HepG2 (cell line): ENCODE measurements around the gene DNMT3L. TPM values are rescaled to one million over a fixed set of nuclear protein-coding genes. Genes with fewer than 3 reads are reported as not detected.

Experiments used
- ATAC-seq: fragments of 200-7000 bp; cut with Tn5 transposase; 3 replicates; pipeline ENCODE4 v1.9.1; 2020; ENCODE audit warnings: mild to moderate bottlenecking, moderate library complexity
- BruUV-seq: library from RNA; stranded (reverse); fragments of 400-500 nt; replicated peaks from 2 replicates; lab custom pipeline; 2021; lab: Mats Ljungman, UMichigan
- CTCF ChIA-PET: fragments of 300-600 bp; formaldehyde crosslinking; extraction: SDS; loops from one replicate; lab custom pipeline; 2021; ENCODE audit warnings: low total read pairs, inconsistent platforms, low intra/inter-chr PET ratio; lab: Yijun Ruan, JAX
- POLR2A ChIA-PET: fragments of 350-600 bp; sonication (Branson Sonifier 250); formaldehyde crosslinking; loops from one replicate; lab custom pipeline; 2020; ENCODE audit warnings: antibody characterized with exemption, inconsistent platforms; lab: Yijun Ruan, JAX
- DNase-seq: peaks from one replicate; pipeline ENCODE4 v3.0.0-alpha.2; 2015; ENCODE audit warnings: low spot score
- FAIRE-seq: peaks from 3 replicates; lab custom pipeline; 2011; peaks lifted over from hg19 to GRCh38; lab: Jason Lieb, UNC
- H2AFZ ChIP-seq: one replicate; pipeline ENCODE4 v1.6.1; 2011; ENCODE audit warnings: low read length, inconsistent platforms
- H3K27ac ChIP-seq: fragments of 300-600 bp; 3 replicates; pipeline ENCODE4 v1.8.0; 2011; ENCODE audit warnings: mixed run types, mild to moderate bottlenecking, mixed read lengths, low read length, inconsistent platforms; ENCODE audit not compliant: insufficient read depth; ENCODE audit errors: extremely low read length
- H3K27me3 ChIP-seq, 2 experiments: fragments of 200-600 bp in 1 of 2; 2 replicates in 1 of 2; 3 replicates in 1 of 2; pipeline versions ENCODE4 v1.6.0 to v1.8.0; 2011; ENCODE audit warnings: low read length in 2 of 2, mild to moderate bottlenecking in 2 of 2, moderate library complexity in 2 of 2, inconsistent platforms in 1 of 2; ENCODE audit not compliant: insufficient read depth in 2 of 2, control insufficient read depth in 1 of 2
- H3K36me3 ChIP-seq, 2 experiments: fragments of 200-600 bp in 1 of 2; replicated peaks in 1 of 2; 2 replicates in 1 of 2; 3 replicates in 1 of 2; pipeline versions ENCODE4 v1.5.1 to v1.8.0; 2011; ENCODE audit warnings: low read length in 2 of 2, inconsistent platforms in 1 of 2; ENCODE audit not compliant: insufficient read depth in 2 of 2, control insufficient read depth in 1 of 2
- H3K4me1 ChIP-seq: 2 replicates; pipeline ENCODE4 v1.5.1; 2012; ENCODE audit warnings: low read length, inconsistent platforms; ENCODE audit not compliant: insufficient read depth
- H3K4me2 ChIP-seq: 2 replicates; pipeline ENCODE4 v1.6.0; 2011; ENCODE audit warnings: low read depth, low read length, inconsistent platforms
- H3K4me3 ChIP-seq, 3 experiments: fragments of 200-600 bp in 1 of 3; sonication (generic), shearing (Covaris generic) in 1 of 3; replicated peaks in 1 of 3; 2 replicates each; pipeline ENCODE4 v1.5.1; 2011 to 2016; ENCODE audit warnings: low read length in 3 of 3, inconsistent platforms in 2 of 3, low read depth in 2 of 3, mild to moderate bottlenecking in 2 of 3, control low read depth in 1 of 3, mixed read lengths in 1 of 3; ENCODE audit not compliant: insufficient read depth in 1 of 3
- H3K79me2 ChIP-seq: one replicate; pipeline ENCODE4 v1.6.1; 2011; ENCODE audit warnings: low read length, inconsistent platforms; ENCODE audit not compliant: insufficient read depth
- H3K9ac ChIP-seq: 2 replicates; pipeline ENCODE4 v1.6.0; 2011; ENCODE audit warnings: mild to moderate bottlenecking, low read depth, low read length, inconsistent platforms; ENCODE audit not compliant: insufficient read depth
- H3K9me3 ChIP-seq: 2 replicates; pipeline ENCODE4 v1.5.1; 2012; ENCODE audit warnings: mild to moderate bottlenecking, low read length
- H4K20me1 ChIP-seq: 2 replicates; pipeline ENCODE4 v1.6.0; 2011; ENCODE audit warnings: inconsistent platforms, mild to moderate bottlenecking, low read length, moderate library complexity; ENCODE audit not compliant: insufficient read depth
- CBX1 ChIP-seq: IDR thresholded peaks from one replicate; pipeline ENCODE4 v1.6.1; 2016; ENCODE audit warnings: antibody characterized with exemption, low read depth
- DPF2 ChIP-seq: sonication (generic); formaldehyde crosslinking; IDR thresholded peaks from 2 replicates; pipeline ENCODE4 v1.4.0; 2020; ENCODE audit warnings: mild to moderate bottlenecking, low read depth, missing genetic modification reagents, borderline replicate concordance
- DZIP1 ChIP-seq: sonication (generic); formaldehyde crosslinking; IDR thresholded peaks from 2 replicates; pipeline ENCODE4 v1.5.0; 2020; ENCODE audit warnings: mild to moderate bottlenecking, missing genetic modification reagents
- ELF3 ChIP-seq: IDR thresholded peaks from 2 replicates; pipeline ENCODE4 v1.6.1; 2016; ENCODE audit warnings: missing genetic modification reagents, missing compliant biosample characterization
- ELF4 ChIP-seq: sonication (generic); formaldehyde crosslinking; IDR thresholded peaks from 2 replicates; pipeline ENCODE4 v1.5.0; 2020; ENCODE audit warnings: missing genetic modification reagents, mild to moderate bottlenecking, moderate library complexity, borderline replicate concordance
- GMEB1 ChIP-seq: sonication (generic); formaldehyde crosslinking; IDR thresholded peaks from 2 replicates; pipeline ENCODE4 v1.5.1; 2020; ENCODE audit warnings: missing genetic modification reagents, mild to moderate bottlenecking, borderline replicate concordance
- HNRNPK ChIP-seq: fragments of 200-400 bp; formaldehyde crosslinking; IDR thresholded peaks from 2 replicates; pipeline ENCODE4 v1.6.1; 2018; ENCODE audit warnings: low read length, low read depth, moderate library complexity, mild to moderate bottlenecking; ENCODE audit not compliant: poor library complexity, severe bottlenecking
- HOXA3 ChIP-seq: sonication (generic); formaldehyde crosslinking; IDR thresholded peaks from 2 replicates; pipeline ENCODE4 v1.5.0; 2020; ENCODE audit warnings: missing genetic modification reagents
- NR2C2 ChIP-seq: sonication (generic); formaldehyde crosslinking; IDR thresholded peaks from 2 replicates; pipeline ENCODE4 v1.4.0; 2020; ENCODE audit warnings: missing genetic modification reagents, mild to moderate bottlenecking, moderate library complexity, borderline replicate concordance
- SRSF4 ChIP-seq: fragments of 200-400 bp; formaldehyde crosslinking; IDR thresholded peaks from one replicate; pipeline ENCODE4 v1.6.1; 2018; ENCODE audit warnings: mild to moderate bottlenecking, low read depth, low read length, moderate library complexity; ENCODE audit not compliant: poor library complexity, severe bottlenecking
- THAP11 ChIP-seq: IDR thresholded peaks from 2 replicates; pipeline ENCODE4 v1.6.1; 2016; ENCODE audit warnings: missing biosample characterization, missing genetic modification reagents
- THRA ChIP-seq: sonication (generic); formaldehyde crosslinking; IDR thresholded peaks from 2 replicates; pipeline ENCODE4 v1.4.0; 2020; ENCODE audit warnings: missing genetic modification reagents, borderline replicate concordance
- ZBTB37 ChIP-seq: sonication (generic); formaldehyde crosslinking; IDR thresholded peaks from 2 replicates; pipeline ENCODE4 v1.4.0; 2020; ENCODE audit warnings: mild to moderate bottlenecking, missing genetic modification reagents
- ZNF331 ChIP-seq: sonication (generic); formaldehyde crosslinking; IDR thresholded peaks from 2 replicates; pipeline ENCODE4 v1.4.0; 2020; ENCODE audit warnings: missing genetic modification reagents
- ZNF33A ChIP-seq: sonication (generic); formaldehyde crosslinking; IDR thresholded peaks from 2 replicates; pipeline ENCODE4 v1.5.1; 2020; ENCODE audit warnings: missing genetic modification reagents, mild to moderate bottlenecking, moderate library complexity, borderline replicate concordance
- ZNF496 ChIP-seq: sonication (generic); formaldehyde crosslinking; IDR thresholded peaks from 2 replicates; pipeline ENCODE4 v1.8.1; 2023; ENCODE audit warnings: mild to moderate bottlenecking, moderate library complexity, missing genetic modification reagents; ENCODE audit not compliant: insufficient replicate concordance
- ZNF83 ChIP-seq: sonication (generic); formaldehyde crosslinking; IDR thresholded peaks from 2 replicates; pipeline ENCODE4 v1.4.0; 2020; ENCODE audit warnings: missing genetic modification reagents, mild to moderate bottlenecking, borderline replicate concordance
- WGBS: methylation state at CpG from one replicate; pipeline ENCODE4 v1.1.6; 2017; ENCODE audit warnings: low lambda C conversion rate; 5-methylcytosine and 5-hydroxymethylcytosine counted together
- in situ Hi-C: cut with HindIII; loops from 2 replicates; pipeline ENCODE4 v1.10.0; 2017; ENCODE audit warnings: low pct_unique_long_range_greater_than_20kb; ENCODE audit not compliant: extremely low pct_ligation_motif_present
- intact Hi-C: fragments of 100-400 bp; cut with micrococcal nuclease; formaldehyde crosslinking; loops from one replicate; pipeline ENCODE4 v1.10.0; 2022; ENCODE audit not compliant: unreplicated experiment
- polyA plus RNA-seq, 8 experiments: library from polyadenylated mRNA; depleted of rRNA in 3 of 8; stranded (reverse) in 7 of 8; unstranded in 1 of 8; fragments of >200 nt; fragmentation: Illumina TruSeq in 4 of 8; extraction: Trizol in 4 of 8; gene quantifications; 2 replicates each; pipeline versions ENCODE4 v1.2.1 to v1.2.3, GENCODE V29; 2011 to 2016; ENCODE audit warnings: low read depth in 4 of 8, missing spikeins in 1 of 8, mixed read lengths in 1 of 8; ENCODE audit not compliant: insufficient read depth in 1 of 8
- total RNA-seq, 5 experiments: library from RNA; depleted of rRNA; stranded (reverse); fragments of >200 nt; fragmentation: Illumina TruSeq; extraction: Trizol; gene quantifications; 2 replicates each; pipeline ENCODE4 v1.2.3, GENCODE V29; 2016; ENCODE audit warnings: low read depth in 1 of 5

DNMT3L gene
- total and polyA plus RNA-seq, 2 of the 13 experiments (the other 11 are each of a cell fraction or from before 2014, with no cell fraction given) = 0.75 to 1.7 TPM

GRCh38 chr21:44301141-44301540, 39.4 kb upstream of the DNMT3L start:
- H4K20me1 ChIP-seq = peaks cover 14% of the 10 kb centered on the region; the same call in 1 of the 2 replicates
- peaks cover 2 to 12% of the 10 kb centered on the region in 2 experiments for H3K27me3 ChIP-seq
- H2AFZ ChIP-seq = no peak overlapping the region
- no peaks in the 10 kb centered on the region for H3K9me3 ChIP-seq
- H3K79me2 ChIP-seq = peaks cover 31% of the 10 kb centered on the region
- WGBS = 14% methylated on average over 9 of the region's 13 CpGs
- H3K36me3 ChIP-seq = no peaks in the 10 kb centered on the region; a peak in 1 of 5 replicates
- DNase-seq = no peak
- peak overlapping the region; percentile 88 for H3K9ac ChIP-seq
- BruUV-seq = no TSS peak
- CTCF ChIA-PET = no interaction called here
- peak; percentile 1 for ATAC-seq
- FAIRE-seq = no peak
- peak overlapping the region; percentile 87 for H3K27ac ChIP-seq
- POLR2A ChIA-PET = interaction anchor here (1.0 to 4.2 kb wide), 5 partner anchors 27 to 205 kb away, joined by 3 to 27 read pairs (median 6); partner anchors contain the start of gene CFAP410
- H3K4me1 ChIP-seq = peaks cover 71% of the 10 kb centered on the region
- peak overlapping the region; percentile 97 for H3K4me2 ChIP-seq
- intact Hi-C loops = loop anchor here (10.0 kb wide), 1 partner anchor 184 kb away; no protein-coding TSS in a partner anchor
- peak overlapping the region; percentile 66 to 80 (median 75) for H3K4me3 ChIP-seq
- in situ Hi-C loops = loop anchor here (5.0 kb wide), 1 partner anchor 36 kb away; the partner anchor contains the start of gene CFAP410
- no peak for TF ChIP-seq CBX1
- no peak for TF ChIP-seq ZNF496 (CRISPR knock-in tag)
- TF ChIP-seq SRSF4 = no peak
- no peak for TF ChIP-seq ZNF83 (CRISPR knock-in tag)
- no peak for TF ChIP-seq HNRNPK
- TF ChIP-seq ZNF33A (CRISPR knock-in tag) = no peak
- TF ChIP-seq GMEB1 (CRISPR knock-in tag) = no peak
- no peak for TF ChIP-seq ELF4
- no peak for TF ChIP-seq ZBTB37 (CRISPR knock-in tag)
- TF ChIP-seq HOXA3 (CRISPR knock-in tag) = peak; percentile 15; the same call in 1 of the 2 replicates
- TF ChIP-seq ZNF331 = no peak
- TF ChIP-seq THAP11 (CRISPR knock-in tag) = no peak
- TF ChIP-seq DZIP1 (CRISPR knock-in tag) = 0 out of 2 replicates have a peak, but pooled peaks have one; percentile 10
- TF ChIP-seq THRA (CRISPR knock-in tag) = no peak
- no peak for TF ChIP-seq ELF3
- no peak for TF ChIP-seq DPF2 (CRISPR knock-in tag)
- TF ChIP-seq NR2C2 = no peak
